Endometrial microvascular endothelial cells (primary cell): ENCODE data around the gene SURF1. TPM values are rescaled to one million over a fixed set of nuclear protein-coding genes. Genes with fewer than 3 reads are reported as not detected.
"Not testable (repeated sequence)": the region's sequence is repeated elsewhere in the genome, so short reads cannot be mapped to it uniquely, and the experiment has no call there.

Source experiments
- in situ Hi-C: cut with HindIII; loops from 2 replicates; pipeline ENCODE4 v1.10.0; 2017; ENCODE audit warnings: low sequenced_read_pairs, low pct_unique_long_range_greater_than_20kb; ENCODE audit errors: inconsistent ontology term
- total RNA-seq: library from RNA; depleted of rRNA; stranded (reverse); fragments of >200 nt; gene quantifications from one replicate; pipeline ENCODE4 v1.2.3, GENCODE V29; 2015; ENCODE audit errors: inconsistent ontology term

Gene SURF1
- total RNA-seq, 1 donor from 2014 or later = 14.4 TPM

- in situ Hi-C loops = no loop called here
These were observed 23.9 kb downstream of the SURF1 start for GRCh38 chr9:133332381-133332730.

- in situ Hi-C loops = no loop called here
These were observed 24.5 kb downstream of the SURF1 start for GRCh38 chr9:133331641-133332380.

GRCh38 chr9:133331221-133331620 lies 25.1 kb downstream of the SURF1 start:
- in situ Hi-C loops = no loop called here

GRCh38 chr9:133329306-133330156 lies 26.8 kb downstream of the SURF1 start:
- in situ Hi-C loops = not testable (repeated sequence)

GRCh38 chr9:133327834-133328484 lies 28.3 kb downstream of the SURF1 start:
- in situ Hi-C loops = no loop called here

- in situ Hi-C loops = not testable (repeated sequence)
These were observed 29.3 kb downstream of the SURF1 start for GRCh38 chr9:133327021-133327420.

GRCh38 chr9:133323991-133324703 lies 32.1 kb downstream of the SURF1 start:
- in situ Hi-C loops = no loop called here

GRCh38 chr9:133323211-133323610 lies 33.1 kb downstream of the SURF1 start:
- in situ Hi-C loops = no loop called here

GRCh38 chr9:133322701-133323100 lies 33.6 kb downstream of the SURF1 start:
- in situ Hi-C loops = no loop called here

- in situ Hi-C loops = no loop called here
These were observed 34.8 kb downstream of the SURF1 start for GRCh38 chr9:133321411-133321935.

- in situ Hi-C loops = no loop called here
These were observed 35.8 kb downstream of the SURF1 start for GRCh38 chr9:133320421-133320881.

GRCh38 chr9:133317551-133317950 lies 38.7 kb downstream of the SURF1 start:
- in situ Hi-C loops = not testable (repeated sequence)

- in situ Hi-C loops = no loop called here
These were observed 40.3 kb downstream of the SURF1 start for GRCh38 chr9:133315997-133316396.

GRCh38 chr9:133309608-133310007 lies 46.7 kb downstream of the SURF1 start:
- in situ Hi-C loops = no loop called here

GRCh38 chr9:133307301-133307700 lies 49.0 kb downstream of the SURF1 start:
- in situ Hi-C loops = no loop called here

- in situ Hi-C loops = no loop called here
These were observed 49.8 kb downstream of the SURF1 start for GRCh38 chr9:133306242-133307204.

- in situ Hi-C loops = no loop called here
These were observed 50.6 kb downstream of the SURF1 start for GRCh38 chr9:133305731-133306130.
